ENCODE results near the gene FKBP4.

- TF ChIP-seq, protein P1, sequence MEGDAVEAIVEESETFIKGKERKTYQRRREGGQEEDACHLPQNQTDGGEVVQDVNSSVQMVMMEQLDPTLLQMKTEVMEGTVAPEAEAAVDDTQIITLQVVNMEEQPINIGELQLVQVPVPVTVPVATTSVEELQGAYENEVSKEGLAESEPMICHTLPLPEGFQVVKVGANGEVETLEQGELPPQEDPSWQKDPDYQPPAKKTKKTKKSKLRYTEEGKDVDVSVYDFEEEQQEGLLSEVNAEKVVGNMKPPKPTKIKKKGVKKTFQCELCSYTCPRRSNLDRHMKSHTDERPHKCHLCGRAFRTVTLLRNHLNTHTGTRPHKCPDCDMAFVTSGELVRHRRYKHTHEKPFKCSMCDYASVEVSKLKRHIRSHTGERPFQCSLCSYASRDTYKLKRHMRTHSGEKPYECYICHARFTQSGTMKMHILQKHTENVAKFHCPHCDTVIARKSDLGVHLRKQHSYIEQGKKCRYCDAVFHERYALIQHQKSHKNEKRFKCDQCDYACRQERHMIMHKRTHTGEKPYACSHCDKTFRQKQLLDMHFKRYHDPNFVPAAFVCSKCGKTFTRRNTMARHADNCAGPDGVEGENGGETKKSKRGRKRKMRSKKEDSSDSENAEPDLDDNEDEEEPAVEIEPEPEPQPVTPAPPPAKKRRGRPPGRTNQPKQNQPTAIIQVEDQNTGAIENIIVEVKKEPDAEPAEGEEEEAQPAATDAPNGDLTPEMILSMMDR (IDR thresholded peaks at IDR 0.05; ENCODE audit: low read depth, low read length, missing input control), result peak; percentile 16
- TF ChIP-seq, protein P2, sequence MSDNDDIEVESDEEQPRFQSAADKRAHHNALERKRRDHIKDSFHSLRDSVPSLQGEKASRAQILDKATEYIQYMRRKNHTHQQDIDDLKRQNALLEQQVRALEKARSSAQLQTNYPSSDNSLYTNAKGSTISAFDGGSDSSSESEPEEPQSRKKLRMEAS (IDR thresholded peaks at IDR 0.05), result peak; percentile 96
- TF ChIP-seq, protein P3, sequence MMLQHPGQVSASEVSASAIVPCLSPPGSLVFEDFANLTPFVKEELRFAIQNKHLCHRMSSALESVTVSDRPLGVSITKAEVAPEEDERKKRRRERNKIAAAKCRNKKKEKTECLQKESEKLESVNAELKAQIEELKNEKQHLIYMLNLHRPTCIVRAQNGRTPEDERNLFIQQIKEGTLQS (IDR thresholded peaks at IDR 0.05), result peak; percentile 79
- TF ChIP-seq RAD21 (IDR thresholded peaks at IDR 0.05) (peak in 1 of 2 donors; percentile 49), HNF4G (IDR thresholded peaks at IDR 0.05) (no peak)
These were observed 17.8 kb downstream of the FKBP4 start, which contains the start of gene ITFG2 for GRCh38 chr12:2812290-2813213.
